ENCODE measurements around the gene PI3.

PI3 gene

GRCh38 chr20:45187693-45188092 is 13.0 kb downstream of the PI3 start:
- DNase-seq = no peak

- no peak for DNase-seq
Measured at GRCh38 chr20:45189067-45189609, 14.4 kb downstream of the PI3 start.

GRCh38 chr20:45189861-45190260 is 15.2 kb downstream of the PI3 start:
- DNase-seq = no peak

GRCh38 chr20:45191926-45192325 is 17.2 kb downstream of the PI3 start:
- no peak for DNase-seq

- no peak for DNase-seq
Measured at GRCh38 chr20:45193331-45193730, 18.6 kb downstream of the PI3 start.

GRCh38 chr20:45206725-45207124 is 32.0 kb downstream of the PI3 start, which contains the start of gene SEMG1:
TSS of gene SEMG1 (plus strand) at chr20:45207033. CDS start at chr20:45207054, 21 bp downstream.
- DNase-seq = no peak

GRCh38 chr20:45209924-45210323 is 35.2 kb downstream of the PI3 start:
- DNase-seq = no peak

GRCh38 chr20:45211569-45212474 is 37.1 kb downstream of the PI3 start:
- DNase-seq = no peak

- DNase-seq = no peak
Measured at GRCh38 chr20:45212836-45213235, 38.1 kb downstream of the PI3 start.

GRCh38 chr20:45218124-45218523 is 43.4 kb downstream of the PI3 start:
- no peak for DNase-seq

GRCh38 chr20:45218636-45219035 is 43.9 kb downstream of the PI3 start:
- DNase-seq = no peak

GRCh38 chr20:45221076-45221475 is 46.4 kb downstream of the PI3 start, which contains the start of gene SEMG2:
TSS of gene SEMG2 (plus strand) at chr20:45221373. CDS start at chr20:45221390, 17 bp downstream.
- no peak for DNase-seq

GRCh38 chr20:45223136-45223535 is 48.4 kb downstream of the PI3 start:
- DNase-seq = no peak
